Heart right ventricle (tissue), 16 donors: Measurements from ENCODE around the gene ING5. TPM values are rescaled to one million over a fixed set of nuclear protein-coding genes. Genes with fewer than 3 reads are reported as not detected.
A peak's percentile ranks its signal among the peaks of the same experiment; 100 is the strongest.

Experiments used
- ATAC-seq, 8 donors: fragments of 200-7000 bp; cut with Tn5 transposase; one replicate each; pipeline ENCODE4 v1.9.1; 2020; ENCODE audit warnings: mild to moderate bottlenecking in 8 of 8, moderate library complexity in 8 of 8, moderate number of reproducible peaks in 1 of 8
- DNase-seq, 2 donors: peaks; one replicate each; pipeline ENCODE4 v3.0.0-alpha.2; 2020
- H3K27ac ChIP-seq, 10 donors: fragments of 200-600 bp; sonication (generic) in 2 of 10; one replicate each; pipeline versions ENCODE4 v1.5.0 to v1.8.0; 2020 to 2022; ENCODE audit warnings: mild to moderate bottlenecking in 3 of 10
- H3K27me3 ChIP-seq, 7 donors: fragments of 200-600 bp; one replicate each; pipeline ENCODE4 v1.8.0; 2021 to 2022; ENCODE audit warnings: mild to moderate bottlenecking in 2 of 7
- H3K36me3 ChIP-seq, 9 donors: fragments of 200-600 bp; sonication (generic) in 1 of 9; one replicate each; pipeline versions ENCODE4 v1.5.0 to v1.8.0; 2020 to 2022; ENCODE audit warnings: mild to moderate bottlenecking in 2 of 9
- H3K4me1 ChIP-seq, 9 donors: fragments of 200-600 bp; sonication (generic) in 1 of 9; one replicate each; pipeline versions ENCODE4 v1.5.0 to v1.8.0; 2020 to 2022; ENCODE audit warnings: mild to moderate bottlenecking in 4 of 9
- H3K4me3 ChIP-seq, 10 donors: fragments of 200-600 bp; sonication (generic) in 2 of 10; one replicate each; pipeline versions ENCODE4 v1.5.0 to v1.8.0; 2020 to 2022; ENCODE audit warnings: mild to moderate bottlenecking in 7 of 10, moderate library complexity in 2 of 10
- H3K9me3 ChIP-seq, 11 donors: fragments of 200-600 bp in 10 of 11; sonication (generic) in 2 of 11; one replicate each; pipeline versions ENCODE4 v1.5.0 to v1.8.0; 2013 to 2022; ENCODE audit warnings: mild to moderate bottlenecking in 2 of 11, control low read depth in 1 of 11, moderate library complexity in 1 of 11
- CTCF ChIP-seq, 9 donors: fragments of 200-600 bp; sonication (generic) in 2 of 9; IDR thresholded peaks; one replicate each; pipeline versions ENCODE4 v1.5.0 to v1.8.0; 2021 to 2022; ENCODE audit warnings: antibody characterized with exemption in 9 of 9, mild to moderate bottlenecking in 5 of 9, moderate library complexity in 1 of 9
- WGBS, 2 donors: extraction: QIAGEN DNeasy Blood & Tissue Kit; methylation state at CpG; one replicate each; pipeline ENCODE4 v1.1.7; 2013; ENCODE audit warnings: inconsistent platforms in 1 of 2; 5-methylcytosine and 5-hydroxymethylcytosine counted together
- intact Hi-C, 10 donors: fragments of 100-400 bp; cut with DNase I; formaldehyde crosslinking; loops; one replicate each; pipeline versions ENCODE4 v1.11.1 to v1.14.2; 2022
- polyA plus RNA-seq, 2 donors: library from polyadenylated mRNA; stranded (reverse); fragments of 200-250 nt; gene quantifications; one replicate each; pipeline ENCODE4 v1.2.3, GENCODE V29; 2013
- total RNA-seq, 10 donors: library from RNA; stranded (reverse); fragmentation: NEBNext Ultra II Directional in 3 of 10; extraction: Animal tissue kit (Norgen Biotek cat#: 25700) in 3 of 10; gene quantifications; one replicate each; pipeline versions ENCODE4 v1.2.1 to v1.2.4, GENCODE V29; 2021 to 2023
- donor health status: Arrhythmogenic right ventricular cardiomyopathy.
- donor health status: ischemic (EF 13 %, LVEDD 7.1; RV severe dilation, severe dysfunction).
- donor health status: healthy with polysubstance abuse.
- donor health status: DM: no; HTN: yes; CAD: no.
- donor health status: DM: no; HTN: no; CAD: no.
- donor health status: ischemic (EF 25% LVEDD 6.9; RV normal size, moderate dysfunction).
- donor health status: ischemic (EF 25% LVEDD 5.7; RV mildly dilated, moderate dysfunction).
- donor health status: healthy.
- donor health status: DM: yes; HTN: yes; CAD: no.
- donor health status: Ischemic cardiomyopathy.
- donor health status: ischemic (EF 35%, LVEDD 5.7; RV mildly dilated, moderate dysfunction).
- donor health status: nonischemic (EF 11% LVEDD 7.7; RV severe dilation, severe dysfunction).
- donor health status: DM: yes; HTN: yes; CAD: no.
- donor health status: PGD.
- donor health status: ischemic (EF 29% LVEDD 5.4; RV normal size, mild dysfunction).
- donor health status: nonischemic (EF 23%, LVEDD 6.1; RV moderate dilation, normal function).

The ING5 gene
- total and polyA plus RNA-seq, 12 donors, result 10.4 to 49.9 (median 17.5) TPM

GRCh38 chr2:241734467-241735208 lies 32.8 kb downstream of the ING5 start, which contains the start of gene D2HGDH:
D2HGDH (plus strand) TSS chr2:241734630; CDS start chr2:241735225, 595 bp downstream.
- no peak for TF ChIP-seq CTCF (IDR thresholded peaks at IDR 0.05)
- intact Hi-C loops, result loop anchor here in 7 of 10 donors (1.0 to 10.0 kb wide), 8 partner anchors 32 to 880 kb away; partner anchors contain the start of genes DTYMK (in 1 of the 7), ING5 (in 1 of the 7), PDCD1 (in 1 of the 7) and STK25 (in 1 of the 7)
- 0% methylated on average over 76 to 97 of the region's 98 CpGs for WGBS, 2 donors

GRCh38 chr2:241736111-241736510 lies 34.3 kb downstream of the ING5 start:
- Histone ChIP-seq H3K4me3 (peak overlapping the region in 1 of 10 donors; percentile 86), H3K9me3 (no peaks in the 10 kb centered on the region), H3K4me1 (peaks cover 4 to 26% (median 16%) of the 10 kb centered on the region in 9 donors), H3K36me3 (peaks cover 0 to 12% (median 0%) of the 10 kb centered on the region in 9 donors), H3K27me3 (no peaks in the 10 kb centered on the region), H3K27ac (peak overlapping the region in 2 of 10 donors; percentile 93 to 96)
- DNase-seq (no peak), ATAC-seq (no peak)
- 85 to 88% methylated on average over 3 of the region's 3 CpGs for WGBS, 2 donors
- intact Hi-C loops, result loop anchor here in 5 of 10 donors (5.0 to 10.0 kb wide), 5 partner anchors 51 to 881 kb away; partner anchors contain the start of genes DTYMK (in 1 of the 5) and PDCD1 (in 1 of the 5)
- TF ChIP-seq CTCF (IDR thresholded peaks at IDR 0.05), result no peak

More at GRCh38 chr2:241734467-241735208, 32.8 kb downstream of the ING5 start, which contains the start of gene D2HGDH:
- Histone ChIP-seq H3K4me3 (peak within 1 kb of the TSS; percentile 79 to 100 (median 92)), H3K4me1 (peaks cover 4 to 29% (median 16%) of the 10 kb centered on the region in 9 donors), H3K27me3 (no peaks in the 10 kb centered on the region), H3K27ac (peak within 1 kb of the TSS; percentile 84 to 96 (median 94)), H3K36me3 (peaks cover 0 to 12% (median 0%) of the 10 kb centered on the region in 9 donors), H3K9me3 (no peaks in the 10 kb centered on the region)
- peak; percentile 91 to 97 (median 94) for ATAC-seq
- DNase-seq, result peak; percentile 93 to 97

- no peak overlapping the region for H3K4me3 ChIP-seq
- no peak for TF ChIP-seq CTCF (IDR thresholded peaks at IDR 0.05)
- ATAC-seq (no peak), DNase-seq (no peak)
- H3K27ac ChIP-seq, result no peak overlapping the region
- H3K36me3 ChIP-seq, result peaks cover 0 to 14% (median 0%) of the 10 kb centered on the region in 9 donors
- intact Hi-C loops, result loop anchor here in 5 of 10 donors (5.0 to 10.0 kb wide), 5 partner anchors 53 to 883 kb away; partner anchors contain the start of genes DTYMK (in 1 of the 5) and PDCD1 (in 1 of the 5)
- H3K9me3 ChIP-seq, result no peaks in the 10 kb centered on the region
- peaks cover 4 to 25% (median 16%) of the 10 kb centered on the region in 9 donors for H3K4me1 ChIP-seq
- WGBS, 2 donors, result 94 to 96% methylated on average over 17 of the region's 17 CpGs
- H3K27me3 ChIP-seq, result no peaks in the 10 kb centered on the region
These were observed 36.3 kb downstream of the ING5 start for GRCh38 chr2:241738040-241738686.

GRCh38 chr2:241739177-241739576 lies 37.3 kb downstream of the ING5 start:
- no peak for ATAC-seq
- Histone ChIP-seq H3K36me3 (peaks cover 0 to 24% (median 7%) of the 10 kb centered on the region in 9 donors), H3K9me3 (no peaks in the 10 kb centered on the region), H3K4me1 (peaks cover under 1 to 18% (median 11%) of the 10 kb centered on the region in 9 donors), H3K4me3 (no peak overlapping the region), H3K27ac (no peak overlapping the region), H3K27me3 (no peaks in the 10 kb centered on the region)
- no peak for DNase-seq
- no peak for TF ChIP-seq CTCF (IDR thresholded peaks at IDR 0.05)
- intact Hi-C loops, result loop anchor here in 5 of 10 donors (5.0 to 10.0 kb wide), 5 partner anchors 54 to 884 kb away; partner anchors contain the start of genes DTYMK (in 1 of the 5) and PDCD1 (in 1 of the 5)
- 96 to 98% methylated on average over 15 of the region's 15 CpGs for WGBS, 2 donors
